GM12878 (cell line): ENCODE measurements around the gene TMEM176A. TPM values are rescaled to one million over a fixed set of nuclear protein-coding genes. Genes with fewer than 3 reads are reported as not detected.

ENCODE experiments used
- ATAC-seq: fragments of 200-7000 bp; cut with Tn5 transposase; 3 replicates; pipeline ENCODE4 v1.9.1; 2020; ENCODE audit warnings: mild to moderate bottlenecking, moderate library complexity
- BruUV-seq: library from RNA; stranded (reverse); fragments of 400-500 nt; replicated peaks from 2 replicates; lab custom pipeline; 2021; lab: Mats Ljungman, UMichigan
- CTCF ChIA-PET: fragments of 300-600 bp; sonication (Branson Sonifier 250); formaldehyde crosslinking; extraction: SDS; loops from one replicate; lab custom pipeline; 2021; ENCODE audit warnings: inconsistent platforms; lab: Yijun Ruan, JAX
- POLR2A ChIA-PET: fragments of 350-600 bp; formaldehyde crosslinking; extraction: SDS; loops from one replicate; lab custom pipeline; 2021; ENCODE audit warnings: inconsistent platforms; lab: Charles Lee
- RAD21 ChIA-PET: fragments of 300-600 bp; sonication (Branson Sonifier 250); formaldehyde crosslinking; loops from one replicate; lab custom pipeline; 2023; ENCODE audit warnings: antibody characterized with exemption; ENCODE audit not compliant: unreplicated experiment; lab: Charles Lee
- SMC1A ChIA-PET: fragments of 300-600 bp; sonication (Branson Sonifier 250); formaldehyde crosslinking; loops from one replicate; lab custom pipeline; 2023; ENCODE audit not compliant: unreplicated experiment, uncharacterized antibody; lab: Charles Lee
- DNase-seq: peaks from one replicate; pipeline ENCODE4 v3.0.0-alpha.2; 2011; ENCODE audit warnings: low read depth, low spot score
- FAIRE-seq: peaks from 3 replicates; lab custom pipeline; 2011; peaks lifted over from hg19 to GRCh38; lab: Jason Lieb, UNC
- H2AFZ ChIP-seq: 2 replicates; pipeline ENCODE4 v1.6.0; 2011; ENCODE audit warnings: low read depth, low read length, control low read depth; ENCODE audit not compliant: control insufficient read depth
- H3K27ac ChIP-seq: 2 replicates; pipeline ENCODE4 v1.5.1; 2011; ENCODE audit warnings: control low read depth; ENCODE audit not compliant: control insufficient read depth, insufficient read depth
- H3K27me3 ChIP-seq, 2 experiments: replicated peaks in 1 of 2; 2 replicates each; pipeline versions ENCODE4 v1.6.0 to v1.6.1; 2011; ENCODE audit warnings: low read length in 1 of 2; ENCODE audit not compliant: control insufficient read depth in 2 of 2, insufficient read depth in 2 of 2
- H3K36me3 ChIP-seq, 2 experiments: 2 replicates each; pipeline ENCODE4 v1.5.1; 2011; ENCODE audit warnings: low read length in 1 of 2; ENCODE audit not compliant: control insufficient read depth in 2 of 2, insufficient read depth in 2 of 2
- H3K4me1 ChIP-seq: 2 replicates; pipeline ENCODE4 v1.6.1; 2011; ENCODE audit warnings: mild to moderate bottlenecking, low read length, moderate library complexity, mixed read lengths; ENCODE audit not compliant: control insufficient read depth, insufficient read depth
- H3K4me2 ChIP-seq: 2 replicates; pipeline ENCODE4 v1.6.0; 2011; ENCODE audit warnings: control low read depth; ENCODE audit not compliant: control insufficient read depth, insufficient read depth
- H3K4me3 ChIP-seq: fragments of 200-600 bp; sonication (generic); 2 replicates; pipeline ENCODE4 v1.5.1; 2016
- H3K79me2 ChIP-seq: 2 replicates; pipeline ENCODE4 v1.6.0; 2011; ENCODE audit warnings: low read length; ENCODE audit not compliant: control insufficient read depth, insufficient read depth
- H3K9ac ChIP-seq: 2 replicates; pipeline ENCODE4 v1.8.0; 2011; ENCODE audit warnings: low read length, control low read depth, mixed read lengths; ENCODE audit not compliant: control insufficient read depth, insufficient read depth
- H3K9me3 ChIP-seq: replicated peaks from 3 replicates; pipeline ENCODE4 v1.5.1; 2011; ENCODE audit warnings: mild to moderate bottlenecking, low read length; ENCODE audit not compliant: control insufficient read depth, insufficient read depth
- H4K20me1 ChIP-seq: 2 replicates; pipeline ENCODE4 v1.6.0; 2011; ENCODE audit not compliant: control insufficient read depth, insufficient read depth
- ATF2 ChIP-seq: IDR thresholded peaks from 2 replicates; pipeline ENCODE4 v1.6.1; 2012; ENCODE audit warnings: low read length, inconsistent platforms
- BRCA1 ChIP-seq: IDR thresholded peaks from 2 replicates; pipeline ENCODE4 v1.6.1; 2011; ENCODE audit warnings: low read depth, low read length, improper control_type of control experiment
- EP300 ChIP-seq, 2 experiments: fragments of 150-350 bp in 1 of 2; IDR thresholded peaks; 2 replicates each; pipeline ENCODE4 v1.6.1; 2011 to 2012; ENCODE audit warnings: low read depth in 2 of 2, low read length in 2 of 2, borderline replicate concordance in 1 of 2, improper control_type of control experiment in 1 of 2, inconsistent platforms in 1 of 2; ENCODE audit not compliant: control insufficient read depth in 1 of 2
- RAD21 ChIP-seq: IDR thresholded peaks from 2 replicates; pipeline ENCODE4 v1.6.1; 2011; ENCODE audit warnings: mild to moderate bottlenecking, low read depth, low read length, moderate library complexity; ENCODE audit not compliant: insufficient read depth
- SIN3A ChIP-seq: IDR thresholded peaks from 2 replicates; pipeline ENCODE4 v1.6.1; 2012; ENCODE audit warnings: low read depth, low read length, improper control_type of control experiment
- WGBS: methylation state at CpG from one replicate; pipeline ENCODE4 v1.1.6; 2016; ENCODE audit warnings: low lambda C conversion rate; ENCODE audit not compliant: insufficient replicate concordance, insufficient coverage; ENCODE audit errors: missing lambda C conversion rate; 5-methylcytosine and 5-hydroxymethylcytosine counted together
- in situ Hi-C: fragments of 300-500 bp; cut with MboI; formaldehyde crosslinking; loops from 9 replicates; pipeline ENCODE4 v1.14.3; 2018; ENCODE audit warnings: mixed read lengths
- intact Hi-C: fragments of 100-400 bp; cut with micrococcal nuclease; formaldehyde crosslinking; loops from one replicate; pipeline ENCODE4 v1.14.2; 2022; ENCODE audit not compliant: unreplicated experiment
- polyA plus RNA-seq, 11 experiments: library from polyadenylated mRNA; depleted of rRNA in 4 of 11; unstranded in 6 of 11; stranded (reverse) in 5 of 11; fragments of >200 nt; fragmentation: Nextera tagmentation in 4 of 11; fragmentation: Illumina TruSeq in 1 of 11; extraction: Ambion mirVana in 4 of 11; extraction: Trizol in 1 of 11; gene quantifications; 1 replicate in 1 of 11; 2 replicates in 10 of 11; pipeline versions ENCODE4 v1.2.1 to v1.2.3, GENCODE V29; 2011 to 2016; ENCODE audit warnings: inconsistent platforms in 2 of 11, missing spikeins in 2 of 11, low read depth in 1 of 11
- total RNA-seq, 4 experiments: library from RNA; depleted of rRNA in 3 of 4; stranded (reverse); fragments of >200 nt in 3 of 4; fragmentation: Illumina TruSeq in 1 of 4; extraction: Trizol in 1 of 4; gene quantifications; 2 replicates each; pipeline versions ENCODE4 v1.2.1 to v1.2.3, GENCODE V29; 2013 to 2021
- TF ChIP-seq, protein P1 (sequence below): IDR thresholded peaks from 2 replicates; pipeline ENCODE4 v1.6.1; 2011; ENCODE audit warnings: low read depth, mild to moderate bottlenecking, low read length, moderate library complexity, borderline replicate concordance; ENCODE audit errors: extremely low read depth

The TMEM176A gene
- total and polyA plus RNA-seq, 10 of the 15 experiments (the other 5 are each of a cell fraction or from before 2014, with no cell fraction given): not detected

GRCh38 chr7:150778014-150778737 is 22.4 kb upstream of the TMEM176A start:
- ChIA-PET SMC1A (interaction anchor here (0.6 to 6.3 kb wide), 13 partner anchors 8 to 328 kb away, joined by 3 to 52 read pairs (median 4); partner anchors contain the start of gene GIMAP8), CTCF (interaction anchor here (0.8 to 7.1 kb wide), 28 partner anchors 8 to 412 kb away, joined by 3 to 70 read pairs (median 4); partner anchors contain the start of gene ABCB8), POLR2A (no interaction called here), RAD21 (interaction anchor here (1.0 to 1.6 kb wide), 6 partner anchors 9 to 206 kb away, joined by 3 to 9 read pairs (median 4); no protein-coding TSS in a partner anchor)
- in situ Hi-C loops (loop anchor here (5.0 kb wide), 1 partner anchor 209 kb away; no protein-coding TSS in a partner anchor), intact Hi-C loops (loop anchor here (1.0 to 2.0 kb wide), 2 partner anchors 99 to 211 kb away; no protein-coding TSS in a partner anchor)
- ATAC-seq: no peak; the same call in 2 of the 3 replicates
- H3K27me3 ChIP-seq: no peaks in the 10 kb centered on the region
- H3K9me3 ChIP-seq: no peaks in the 10 kb centered on the region
- no peak for FAIRE-seq
- H3K4me1 ChIP-seq: 0 out of 2 replicates have a peak, but pooled peaks cover 3% of the 10 kb centered on the region
- H3K36me3 ChIP-seq: no peaks in the 10 kb centered on the region
- H3K27ac ChIP-seq: no peak overlapping the region
- H3K4me3 ChIP-seq: no peak overlapping the region
- 0 out of 2 replicates have a peak overlapping the region, but pooled peaks have one; percentile 42 for H3K4me2 ChIP-seq
- no peaks in the 10 kb centered on the region for H3K79me2 ChIP-seq
- no peak overlapping the region for H2AFZ ChIP-seq
- H4K20me1 ChIP-seq: no peaks in the 10 kb centered on the region
- no peak for TF ChIP-seq RAD21
- no peak for TF ChIP-seq BRCA1
- TF ChIP-seq SIN3A: no peak
- TF ChIP-seq EP300 (IDR thresholded peaks at IDR 0.05; ENCODE audit: borderline replicate concordance in 1 of 2, control insufficient read depth in 1 of 2, low read depth in 2 of 2, low read length in 2 of 2): no peak
- TF ChIP-seq, protein P1, sequence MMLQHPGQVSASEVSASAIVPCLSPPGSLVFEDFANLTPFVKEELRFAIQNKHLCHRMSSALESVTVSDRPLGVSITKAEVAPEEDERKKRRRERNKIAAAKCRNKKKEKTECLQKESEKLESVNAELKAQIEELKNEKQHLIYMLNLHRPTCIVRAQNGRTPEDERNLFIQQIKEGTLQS: no peak
- no peak for TF ChIP-seq ATF2
- H3K9ac ChIP-seq: no peak overlapping the region
- 19% methylated on average over 8 of the region's 8 CpGs for WGBS
- BruUV-seq: no TSS peak
- DNase-seq: no peak
